HCT116 (cell line): ENCODE measurements around the gene TBC1D8. TPM values are rescaled to one million over a fixed set of nuclear protein-coding genes. Genes with fewer than 3 reads are reported as not detected.
A peak's percentile ranks its signal among the peaks of the same experiment; 100 is the strongest.

Experiments used
- ATAC-seq: fragments of 200-7000 bp; cut with Tn5 transposase; 2 replicates; pipeline ENCODE4 v1.9.1; 2020; ENCODE audit warnings: mild to moderate bottlenecking, moderate library complexity
- BruUV-seq: library from RNA; stranded (reverse); fragments of 400-500 nt; replicated peaks from 2 replicates; lab custom pipeline; 2021; lab: Mats Ljungman, UMichigan
- CTCF ChIA-PET: fragments of 300-600 bp; sonication (Branson Sonifier 250); formaldehyde crosslinking; loops from one replicate; lab custom pipeline; 2021; ENCODE audit warnings: antibody characterized with exemption; lab: Charles Lee
- POLR2A ChIA-PET: fragments of 300-600, 350-600 bp; sonication (Branson Sonifier 250); formaldehyde crosslinking; loops from one replicate; lab custom pipeline; 2021; ENCODE audit warnings: antibody characterized with exemption; lab: Charles Lee
- RAD21 ChIA-PET, 2 experiments: fragments of 300-600 bp; sonication (Branson Sonifier 250); formaldehyde crosslinking; loops; one replicate each; lab custom pipeline; 2023; ENCODE audit warnings: low total read pairs in 2 of 2; ENCODE audit not compliant: uncharacterized antibody in 2 of 2, unreplicated experiment in 2 of 2, low non-redundant PET in 1 of 2; lab: Charles Lee
- DNase-seq: peaks from one replicate; pipeline ENCODE4 v3.0.0-alpha.2; 2010; ENCODE audit warnings: low read depth, low spot score
- H2AFZ ChIP-seq: fragments of 200-600 bp; shearing (Covaris generic), sonication (generic); 2 replicates; pipeline ENCODE4 v1.6.1; 2017; ENCODE audit warnings: low read depth, mixed run types, mixed read lengths, antibody characterized with exemption, low read length; ENCODE audit not compliant: poor library complexity, severe bottlenecking
- H3K27ac ChIP-seq: 2 replicates; pipeline ENCODE4 v1.5.1; 2012; ENCODE audit warnings: low read depth, low read length
- H3K27me3 ChIP-seq: fragments of 200-600 bp; sonication (generic); 2 replicates; pipeline ENCODE4 v1.6.1; 2016; ENCODE audit warnings: mixed run types, low read length, mixed read lengths; ENCODE audit not compliant: insufficient read depth
- H3K36me3 ChIP-seq, 2 experiments: fragments of 200-500 bp in 1 of 2; fragments of 200-600 bp in 1 of 2; sonication (Bioruptor generic) in 1 of 2; sonication (generic) in 1 of 2; 2 replicates each; pipeline versions ENCODE4 v1.5.1 to v1.6.1; 2014 to 2016; ENCODE audit warnings: low read length in 2 of 2, inconsistent platforms in 1 of 2, mixed read lengths in 1 of 2, mixed run types in 1 of 2; ENCODE audit not compliant: insufficient read depth in 2 of 2, control insufficient read depth in 1 of 2
- H3K4me1 ChIP-seq, 2 experiments: fragments of 200-600 bp in 1 of 2; sonication (generic) in 1 of 2; 2 replicates each; pipeline versions ENCODE4 v1.5.1 to v1.6.1; 2012 to 2017; ENCODE audit warnings: low read length in 2 of 2, inconsistent platforms in 1 of 2, mild to moderate bottlenecking in 1 of 2, mixed read lengths in 1 of 2, mixed run types in 1 of 2, moderate library complexity in 1 of 2; ENCODE audit not compliant: insufficient read depth in 2 of 2, control insufficient read depth in 1 of 2
- H3K4me2 ChIP-seq: fragments of 200-600 bp; sonication (generic); 2 replicates; pipeline ENCODE4 v1.6.1; 2017; ENCODE audit warnings: mixed run types, low read length, mixed read lengths
- H3K4me3 ChIP-seq, 2 experiments: fragments of 200-600 bp in 1 of 2; sonication (generic) in 1 of 2; replicated peaks in 1 of 2; 2 replicates each; pipeline ENCODE4 v1.5.1; 2011 to 2016; ENCODE audit warnings: low read length in 2 of 2, control low read depth in 1 of 2, low read depth in 1 of 2, mild to moderate bottlenecking in 1 of 2, mixed read lengths in 1 of 2, mixed run types in 1 of 2
- H3K79me2 ChIP-seq: fragments of 200-600 bp; sonication (generic); 2 replicates; pipeline ENCODE4 v1.6.1; 2017; ENCODE audit warnings: mild to moderate bottlenecking, mixed run types, low read length, moderate library complexity, mixed read lengths; ENCODE audit not compliant: insufficient read depth
- H3K9ac ChIP-seq: fragments of 200-600 bp; sonication (generic); 2 replicates; pipeline ENCODE4 v1.6.1; 2016; ENCODE audit warnings: low read length, mixed read lengths
- H3K9me2 ChIP-seq: fragments of 200-600 bp; sonication (generic), shearing (Covaris generic); 2 replicates; pipeline ENCODE4 v1.6.1; 2017; ENCODE audit warnings: mixed run types, mild to moderate bottlenecking, moderate library complexity; ENCODE audit not compliant: insufficient read depth
- H3K9me3 ChIP-seq, 2 experiments: fragments of 200-500 bp in 1 of 2; fragments of 200-600 bp in 1 of 2; sonication (Bioruptor generic) in 1 of 2; sonication (generic) in 1 of 2; 2 replicates each; pipeline ENCODE4 v1.6.1; 2014 to 2017; ENCODE audit warnings: low read length in 2 of 2, mixed read lengths in 2 of 2, inconsistent platforms in 1 of 2, low read depth in 1 of 2, mild to moderate bottlenecking in 1 of 2, mixed run types in 1 of 2, moderate library complexity in 1 of 2; ENCODE audit not compliant: control insufficient read depth in 1 of 2, insufficient read depth in 1 of 2
- H4K20me1 ChIP-seq: fragments of 200-600 bp; sonication (generic), shearing (Covaris generic); 2 replicates; pipeline ENCODE4 v1.6.1; 2017; ENCODE audit warnings: mixed run types, mild to moderate bottlenecking, moderate library complexity; ENCODE audit not compliant: insufficient read depth
- CBX3 ChIP-seq: IDR thresholded peaks from 2 replicates; pipeline ENCODE4 v1.6.1; 2012; ENCODE audit warnings: low read depth
- CTCF ChIP-seq, 3 experiments: fragments of 200-600 bp in 1 of 3; sonication (generic) in 1 of 3; IDR thresholded peaks in 2 of 3; conservative IDR thresholded peaks in 1 of 3; 2 replicates each; pipeline ENCODE4 v1.5.1; 2012 to 2017; ENCODE audit warnings: low read depth in 2 of 3, low read length in 2 of 3, antibody characterized with exemption in 1 of 3, borderline replicate concordance in 1 of 3, control low read depth in 1 of 3, mild to moderate bottlenecking in 1 of 3, mixed read lengths in 1 of 3, mixed run types in 1 of 3, moderate library complexity in 1 of 3; ENCODE audit not compliant: insufficient read depth in 1 of 3
- FOSL1 ChIP-seq: IDR thresholded peaks from 2 replicates; pipeline ENCODE4 v1.6.1; 2012; ENCODE audit warnings: low read depth
- RAD21 ChIP-seq: IDR thresholded peaks from 2 replicates; pipeline ENCODE4 v1.6.1; 2012; ENCODE audit warnings: low read depth, mild to moderate bottlenecking
- SIN3A ChIP-seq: IDR thresholded peaks from 2 replicates; pipeline ENCODE4 v1.6.1; 2012; ENCODE audit warnings: low read depth
- SP1 ChIP-seq: IDR thresholded peaks from 2 replicates; pipeline ENCODE4 v1.6.1; 2012; ENCODE audit warnings: low read depth
- intact Hi-C: fragments of 100-400 bp; cut with micrococcal nuclease; formaldehyde crosslinking; loops from 2 replicates; pipeline ENCODE4 v1.10.0; 2022
- total RNA-seq: library from RNA; stranded (reverse); gene quantifications from one replicate; pipeline ENCODE4 v1.2.1, GENCODE V29; 2021; ENCODE audit not compliant: unreplicated experiment

TBC1D8 gene
- total RNA-seq, 1 experiment from 2014 or later = 44.0 TPM

GRCh38 chr2:101188683-101189405 is 37.7 kb upstream of the TBC1D8 start:
- H3K4me3 ChIP-seq = no peak overlapping the region
- TF ChIP-seq SIN3A = no peak
- peak; percentile 18 to 75 (median 72); a peak in 5 of 6 replicates for TF ChIP-seq CTCF (IDR thresholded peaks at IDR 0.05 in 2 of 3, conservative IDR thresholded peaks at IDR 0.05 in 1 of 3; ENCODE audit: borderline replicate concordance in 1 of 3, insufficient read depth in 1 of 3, low read depth in 2 of 3, low read length in 2 of 3)
- peak; percentile 29; the same call in 1 of the 2 replicates for TF ChIP-seq RAD21
- no peak for TF ChIP-seq FOSL1
- TF ChIP-seq, all 23 proteins: peak for 2
- no peaks in the 10 kb centered on the region for H3K4me1 ChIP-seq
- no peaks in the 10 kb centered on the region for H3K27me3 ChIP-seq
- intact Hi-C loops = no loop called here
- POLR2A ChIA-PET = no interaction called here
- 0 out of 4 replicates have a peak, but pooled peaks cover 0 to 4% of the 10 kb centered on the region in 2 experiments for H3K9me3 ChIP-seq
- H3K79me2 ChIP-seq = no peaks in the 10 kb centered on the region
- CTCF ChIA-PET = interaction anchor here (0.6 to 1.8 kb wide), 9 partner anchors 8 to 176 kb away, joined by 3 to 8 read pairs (median 3); no protein-coding TSS in a partner anchor
- no peak overlapping the region for H3K9ac ChIP-seq
- no peaks in the 10 kb centered on the region for H4K20me1 ChIP-seq
- no peak overlapping the region for H3K27ac ChIP-seq
- no peaks in the 10 kb centered on the region for H3K36me3 ChIP-seq
- no peaks in the 10 kb centered on the region for H3K9me2 ChIP-seq
- RAD21 ChIA-PET = no interaction called here
- peak; percentile 21 for DNase-seq
- H2AFZ ChIP-seq = no peak overlapping the region
- H3K4me2 ChIP-seq = no peak overlapping the region
- peak; percentile 94 for ATAC-seq
- BruUV-seq = no TSS peak

- no peak overlapping the region for H3K9ac ChIP-seq
- no peak for TF ChIP-seq SIN3A
- no peak for TF ChIP-seq CBX3
- no peak for TF ChIP-seq SP1
- no peak overlapping the region for H3K4me3 ChIP-seq
- H3K36me3 ChIP-seq = no peaks in the 10 kb centered on the region
- intact Hi-C loops = no loop called here
- no peak overlapping the region for H3K4me2 ChIP-seq
- 0 out of 4 replicates have a peak, but pooled peaks cover 0 to 4% of the 10 kb centered on the region in 2 experiments for H3K9me3 ChIP-seq
- ATAC-seq (no peak), DNase-seq (no peak)
- no peaks in the 10 kb centered on the region for H3K9me2 ChIP-seq
- POLR2A ChIA-PET = no interaction called here
- no TSS peak for BruUV-seq
- CTCF ChIA-PET = no interaction called here
- H3K27ac ChIP-seq = no peak overlapping the region
- H3K27me3 ChIP-seq = no peaks in the 10 kb centered on the region
- H3K4me1 ChIP-seq = no peaks in the 10 kb centered on the region
- H3K79me2 ChIP-seq = no peaks in the 10 kb centered on the region
- RAD21 ChIA-PET = no interaction called here
- no peaks in the 10 kb centered on the region for H4K20me1 ChIP-seq
- no peak overlapping the region for H2AFZ ChIP-seq
These were observed 35.9 kb upstream of the TBC1D8 start for GRCh38 chr2:101187131-101187530.
